IPS-18a (cell line): ENCODE measurements around the gene RTCB.

Experiments used
- H3K27ac ChIP-seq: one replicate; pipeline ENCODE4 v1.5.1; 2013; ENCODE audit warnings: low read length
- H3K27me3 ChIP-seq: one replicate; pipeline ENCODE4 v1.6.1; 2013; ENCODE audit warnings: mild to moderate bottlenecking, low read length; ENCODE audit not compliant: control insufficient read depth, insufficient read depth
- H3K36me3 ChIP-seq: one replicate; pipeline ENCODE4 v1.6.1; 2013; ENCODE audit warnings: low read depth, low read length; ENCODE audit not compliant: control insufficient read depth
- H3K4me1 ChIP-seq: one replicate; pipeline ENCODE4 v1.6.1; 2013; ENCODE audit warnings: low read depth, low read length; ENCODE audit not compliant: control insufficient read depth
- H3K4me3 ChIP-seq: one replicate; pipeline ENCODE4 v1.5.1; 2013; ENCODE audit warnings: low read length
- H3K9ac ChIP-seq: one replicate; pipeline ENCODE4 v1.6.1; 2013; ENCODE audit warnings: mild to moderate bottlenecking, low read length, moderate library complexity
- H3K9me3 ChIP-seq: one replicate; pipeline ENCODE4 v1.6.1; 2013; ENCODE audit warnings: low read depth, low read length; ENCODE audit not compliant: control insufficient read depth

Gene RTCB

DNA sequence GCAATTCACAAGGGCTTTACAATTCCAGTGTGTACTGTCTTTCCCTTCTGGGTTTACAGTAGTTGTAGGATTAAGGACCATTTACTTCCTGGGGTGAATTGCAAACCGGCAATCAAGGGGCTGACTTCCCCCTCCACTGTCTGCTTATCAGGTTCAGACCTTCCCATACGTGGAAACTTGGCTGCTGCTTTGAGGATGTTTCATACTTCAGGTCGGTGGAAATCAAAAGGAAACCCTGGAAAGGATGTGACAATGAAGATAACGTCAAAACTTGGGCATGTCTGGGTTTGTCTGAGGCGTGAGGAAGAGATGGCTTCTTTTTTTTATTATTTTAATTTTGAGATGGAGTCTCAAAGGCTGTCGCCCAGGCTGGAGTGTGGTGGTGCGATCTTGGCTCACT lies 2.1 kb upstream of the RTCB start:
- Histone ChIP-seq H3K27me3 (no peaks in the 10 kb centered on the region), H3K36me3 (peaks cover 5% of the 10 kb centered on the region), H3K4me3 (no peak overlapping the region), H3K9ac (no peak overlapping the region), H3K27ac (no peak overlapping the region), H3K4me1 (peaks cover 3% of the 10 kb centered on the region), H3K9me3 (no peaks in the 10 kb centered on the region)

DNA sequence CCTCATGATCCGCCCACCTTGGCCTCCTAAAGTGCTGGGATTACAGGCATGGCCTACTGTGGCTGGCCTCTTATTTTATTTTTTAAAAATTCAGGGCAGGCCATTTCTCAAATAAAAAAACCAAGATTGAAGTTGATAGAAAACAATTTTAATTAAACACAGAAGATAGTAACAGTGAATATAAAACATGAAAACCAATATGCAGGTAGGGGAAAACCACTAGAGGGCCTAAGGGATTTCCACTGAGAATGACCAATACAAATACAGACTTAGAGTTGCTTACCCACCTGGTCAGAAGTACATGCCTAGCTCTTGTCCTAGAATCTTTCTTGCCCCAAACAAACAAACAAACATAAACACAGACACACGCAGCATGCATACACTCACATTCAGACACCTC lies 1.7 kb upstream of the RTCB start:
- H3K9ac ChIP-seq: no peak overlapping the region

DNA sequence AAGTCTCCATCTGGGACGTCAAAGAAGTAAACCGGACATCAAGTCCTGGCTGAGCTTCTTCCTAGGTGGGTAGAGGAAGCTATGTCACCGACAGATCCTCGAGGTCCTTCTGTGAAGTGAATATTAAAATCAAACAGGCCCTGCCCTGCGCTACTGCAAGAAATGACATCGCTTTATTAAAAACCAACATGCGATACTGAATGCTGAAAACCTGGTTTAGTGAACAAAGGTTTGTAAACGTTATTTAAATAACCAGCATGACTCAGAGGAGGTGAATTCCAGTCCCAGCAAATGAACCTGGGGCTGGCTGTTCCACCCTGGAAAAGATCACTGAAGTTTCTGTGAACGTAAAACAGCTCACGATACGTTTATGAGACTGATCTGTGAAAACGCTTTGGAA lies 645 bp downstream of the RTCB start:
- Histone ChIP-seq H3K9ac (peak overlapping the region; percentile 84), H3K27me3 (no peaks in the 10 kb centered on the region), H3K9me3 (no peaks in the 10 kb centered on the region), H3K4me3 (peak overlapping the region; percentile 94), H3K27ac (peak overlapping the region; percentile 22), H3K4me1 (peaks cover 3% of the 10 kb centered on the region), H3K36me3 (peaks cover 26% of the 10 kb centered on the region)

More for the DNA sequence above, 1.7 kb upstream of the RTCB start:
- H3K4me1 ChIP-seq: peaks cover 3% of the 10 kb centered on the region
- H3K4me3 ChIP-seq: no peak overlapping the region
- H3K27ac ChIP-seq: no peak overlapping the region
- no peaks in the 10 kb centered on the region for H3K9me3 ChIP-seq
- peaks cover 5% of the 10 kb centered on the region for H3K36me3 ChIP-seq
- H3K27me3 ChIP-seq: no peaks in the 10 kb centered on the region

DNA sequence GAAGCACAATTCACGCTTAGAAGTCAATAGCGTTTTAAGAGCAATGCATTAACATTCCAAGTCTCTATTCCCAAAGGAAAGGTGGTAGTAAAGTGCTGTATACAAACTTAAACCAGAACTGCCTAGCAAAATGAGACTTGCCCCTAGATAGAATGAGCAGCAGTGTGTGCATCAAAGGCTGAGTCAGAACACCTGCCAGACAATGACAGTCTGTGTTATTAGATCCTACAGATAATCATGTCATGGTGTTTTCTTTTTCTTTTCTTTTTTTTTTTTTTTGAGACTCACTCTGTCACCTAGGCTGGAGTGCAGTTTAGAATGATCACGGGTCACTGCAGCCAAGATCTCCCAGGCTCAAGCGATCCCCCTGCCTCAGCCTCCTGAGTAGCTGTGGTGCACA lies 1.6 kb downstream of the RTCB start:
- Histone ChIP-seq H3K4me1 (peaks cover 3% of the 10 kb centered on the region), H3K27me3 (no peaks in the 10 kb centered on the region), H3K27ac (no peak overlapping the region), H3K4me3 (peak overlapping the region; percentile 94), H3K36me3 (peaks cover 35% of the 10 kb centered on the region), H3K9ac (no peak overlapping the region), H3K9me3 (no peaks in the 10 kb centered on the region)

DNA sequence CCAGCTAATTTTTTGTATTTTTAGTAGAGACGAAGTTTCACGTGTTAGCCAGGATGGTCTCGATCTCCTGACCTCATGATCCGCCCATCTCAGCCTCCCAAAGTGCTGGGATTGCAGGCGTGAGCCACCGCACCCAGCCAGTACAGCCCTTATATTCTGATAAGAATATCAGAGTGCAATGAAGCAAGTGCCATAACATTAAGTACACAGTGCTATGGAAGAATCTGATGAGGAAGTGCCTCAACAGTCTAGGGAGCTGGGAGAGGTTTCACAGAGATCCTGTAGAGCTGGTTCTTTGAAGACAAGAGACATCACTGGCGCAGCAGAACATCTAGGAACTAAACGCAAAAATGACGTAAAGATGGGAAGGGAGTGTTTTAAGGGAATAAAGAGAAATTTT lies 2.1 kb downstream of the RTCB start:
- peaks cover 3% of the 10 kb centered on the region for H3K4me1 ChIP-seq
- H3K36me3 ChIP-seq: peaks cover 40% of the 10 kb centered on the region
- no peak overlapping the region for H3K9ac ChIP-seq
- H3K27me3 ChIP-seq: no peaks in the 10 kb centered on the region
- no peak overlapping the region for H3K27ac ChIP-seq
- no peaks in the 10 kb centered on the region for H3K9me3 ChIP-seq
- no peak overlapping the region for H3K4me3 ChIP-seq

DNA sequence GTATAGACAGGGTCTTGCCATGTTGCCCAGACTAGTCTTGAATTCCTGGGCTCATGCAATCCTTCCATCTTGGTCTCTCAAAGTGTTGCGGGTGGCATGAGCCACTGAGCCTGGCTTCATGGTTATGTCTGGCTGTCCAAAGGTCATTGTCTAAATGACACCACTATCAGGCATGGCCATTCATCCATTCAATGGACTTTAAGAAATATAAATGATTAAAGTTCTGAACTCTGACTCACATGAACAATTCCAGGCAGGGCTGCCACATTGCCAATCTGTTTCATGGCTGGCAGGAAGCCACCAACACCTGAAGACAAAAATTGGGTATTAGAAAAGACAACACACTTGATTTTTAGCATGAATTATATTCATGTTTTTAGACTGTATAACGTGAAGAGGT lies 4.1 kb downstream of the RTCB start:
- no peak overlapping the region for H3K27ac ChIP-seq
- H3K9me3 ChIP-seq: no peaks in the 10 kb centered on the region
- no peaks in the 10 kb centered on the region for H3K27me3 ChIP-seq
- no peak overlapping the region for H3K9ac ChIP-seq
- no peak overlapping the region for H3K4me3 ChIP-seq
- peaks cover 51% of the 10 kb centered on the region for H3K36me3 ChIP-seq
- peaks cover 3% of the 10 kb centered on the region for H3K4me1 ChIP-seq

DNA sequence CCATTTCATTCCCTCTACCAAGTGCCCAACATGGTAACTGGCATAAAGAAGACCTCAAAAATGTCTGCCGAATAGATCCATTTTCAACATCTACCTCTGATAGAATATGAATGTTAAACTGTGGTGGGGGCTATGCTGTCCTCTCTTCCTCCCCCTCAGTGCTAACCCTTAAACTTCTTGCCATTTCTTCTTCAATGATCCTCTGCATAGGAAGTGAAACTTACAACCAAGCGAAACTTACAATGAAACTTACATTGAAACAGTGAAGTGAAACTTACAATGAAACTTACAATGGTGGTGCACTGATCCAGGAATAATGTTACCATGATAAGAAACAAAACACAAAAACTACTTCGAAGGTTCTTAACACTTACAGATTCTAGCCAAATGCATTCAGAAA lies 4.7 kb downstream of the RTCB start:
- no peak overlapping the region for H3K4me3 ChIP-seq
- peaks cover 2% of the 10 kb centered on the region for H3K4me1 ChIP-seq
- no peaks in the 10 kb centered on the region for H3K27me3 ChIP-seq
- H3K9me3 ChIP-seq: no peaks in the 10 kb centered on the region
- H3K27ac ChIP-seq: no peak overlapping the region
- no peak overlapping the region for H3K9ac ChIP-seq
- peaks cover 51% of the 10 kb centered on the region for H3K36me3 ChIP-seq

DNA sequence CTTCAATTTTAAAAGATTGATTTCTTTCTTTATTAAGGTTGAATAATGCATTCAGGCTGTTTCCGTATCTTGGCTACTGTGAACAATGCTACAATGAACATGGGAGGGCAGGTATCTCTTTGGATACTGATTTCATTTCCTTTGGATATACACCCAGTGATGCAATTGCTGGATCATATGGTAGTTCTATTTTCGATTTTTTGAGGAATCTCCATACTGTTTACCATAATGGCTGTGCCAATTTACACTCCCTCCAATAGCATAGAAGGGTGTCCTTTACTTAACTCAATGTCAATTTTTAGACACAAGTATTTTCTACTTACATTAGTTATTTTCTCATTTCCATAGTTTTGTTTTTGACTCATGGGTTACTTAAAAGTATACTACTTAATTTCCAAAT lies 8.0 kb downstream of the RTCB start:
- H3K36me3 ChIP-seq: peaks cover 78% of the 10 kb centered on the region
- no peak overlapping the region for H3K9ac ChIP-seq
- no peak overlapping the region for H3K4me3 ChIP-seq
- H3K4me1 ChIP-seq: no peaks in the 10 kb centered on the region
- H3K27me3 ChIP-seq: no peaks in the 10 kb centered on the region
- H3K9me3 ChIP-seq: no peaks in the 10 kb centered on the region
- no peak overlapping the region for H3K27ac ChIP-seq

DNA sequence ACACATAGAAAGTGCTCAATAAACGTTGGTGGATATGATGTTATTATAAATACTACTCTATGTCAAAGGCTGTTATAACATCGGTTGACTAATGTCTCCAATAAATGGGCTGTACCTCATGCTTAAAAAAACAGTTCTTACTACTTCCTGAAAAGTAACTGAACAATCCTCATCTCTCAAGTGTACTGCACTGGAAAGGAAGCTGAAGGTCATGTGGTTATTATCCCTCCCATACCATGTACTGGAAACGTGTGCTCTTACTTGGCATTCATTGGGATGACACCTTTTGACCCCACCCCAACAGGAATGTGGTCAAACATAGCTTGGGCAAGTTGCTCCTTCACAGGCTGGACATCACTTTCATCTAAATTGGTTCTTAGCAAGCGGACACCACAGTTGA lies 10.6 kb downstream of the RTCB start:
- H3K27me3 ChIP-seq: no peaks in the 10 kb centered on the region
- H3K27ac ChIP-seq: no peak overlapping the region
- H3K4me3 ChIP-seq: no peak overlapping the region
- no peak overlapping the region for H3K9ac ChIP-seq
- peaks cover 81% of the 10 kb centered on the region for H3K36me3 ChIP-seq
- no peaks in the 10 kb centered on the region for H3K4me1 ChIP-seq
- no peaks in the 10 kb centered on the region for H3K9me3 ChIP-seq

DNA sequence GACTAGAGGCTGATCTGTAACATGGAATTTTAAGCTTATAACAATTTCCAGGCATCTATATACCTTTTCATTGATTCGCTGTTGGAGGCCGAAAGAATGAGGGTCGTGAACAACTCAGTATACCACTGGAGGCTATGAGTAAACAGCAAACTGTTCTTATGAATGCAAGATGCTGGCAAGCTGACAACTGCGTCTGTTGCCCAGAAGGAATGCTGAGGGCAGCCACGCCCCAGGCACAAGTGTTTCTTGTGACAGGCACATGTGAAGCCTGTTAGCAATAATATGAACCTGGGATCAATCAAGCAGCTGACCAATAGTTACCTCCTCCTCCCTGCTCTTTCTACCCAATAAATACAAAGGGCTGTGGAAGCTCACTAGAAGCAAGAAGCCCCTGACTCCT lies 15.3 kb downstream of the RTCB start:
- Histone ChIP-seq H3K36me3 (peaks cover 96% of the 10 kb centered on the region), H3K4me3 (no peak overlapping the region), H3K27me3 (no peaks in the 10 kb centered on the region)

DNA sequence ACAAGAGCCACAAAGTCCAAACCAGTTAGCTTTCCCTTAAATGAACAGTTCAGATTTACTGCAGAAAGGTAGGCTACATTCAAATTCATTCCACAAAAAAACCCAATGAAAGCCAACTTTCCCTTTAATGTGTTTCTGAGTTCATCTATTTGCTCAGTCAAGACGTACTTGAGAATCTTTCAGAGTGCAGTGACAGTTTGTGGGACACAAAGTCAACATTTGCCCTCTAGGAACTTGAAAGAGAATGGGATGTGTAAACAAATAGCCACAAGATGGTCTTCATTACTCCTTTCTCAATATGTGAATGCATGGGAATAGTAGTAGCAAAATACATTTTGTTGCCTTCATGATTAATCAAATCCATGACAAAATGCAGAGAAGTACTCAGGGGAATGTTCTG lies 15.8 kb downstream of the RTCB start:
- no peak overlapping the region for H3K9ac ChIP-seq
- no peaks in the 10 kb centered on the region for H3K27me3 ChIP-seq
- H3K36me3 ChIP-seq: peaks cover 91% of the 10 kb centered on the region
- no peak overlapping the region for H3K4me3 ChIP-seq
- H3K9me3 ChIP-seq: no peaks in the 10 kb centered on the region
- no peaks in the 10 kb centered on the region for H3K4me1 ChIP-seq
- no peak overlapping the region for H3K27ac ChIP-seq

More for the DNA sequence above, 15.3 kb downstream of the RTCB start:
- Histone ChIP-seq H3K4me1 (no peaks in the 10 kb centered on the region), H3K9ac (no peak overlapping the region), H3K9me3 (no peaks in the 10 kb centered on the region), H3K27ac (no peak overlapping the region)

DNA sequence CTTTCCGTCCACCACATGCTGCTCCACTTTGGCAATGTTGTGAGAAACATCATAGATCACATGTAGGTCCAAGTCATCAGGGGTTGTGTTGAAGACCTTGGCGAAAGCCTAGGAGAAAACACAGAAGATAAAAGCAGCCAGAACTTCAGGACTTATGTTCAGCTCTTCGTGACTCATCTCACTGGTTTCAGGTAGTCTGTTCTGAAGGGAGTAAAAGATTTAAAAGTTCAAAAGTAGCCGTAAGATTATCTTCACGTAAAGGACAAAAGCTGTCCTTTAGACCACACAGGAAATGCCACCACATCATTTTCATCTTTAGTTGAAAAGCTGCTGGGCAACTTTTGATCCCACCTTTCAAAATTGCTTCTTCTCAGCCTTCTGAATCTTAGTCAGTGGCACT lies 16.9 kb downstream of the RTCB start:
- peaks cover 85% of the 10 kb centered on the region for H3K36me3 ChIP-seq
- H3K9ac ChIP-seq: no peak overlapping the region
- no peaks in the 10 kb centered on the region for H3K9me3 ChIP-seq

More for the DNA sequence above, 16.9 kb downstream of the RTCB start:
- H3K27ac ChIP-seq: no peak overlapping the region
- H3K27me3 ChIP-seq: no peaks in the 10 kb centered on the region
- no peaks in the 10 kb centered on the region for H3K4me1 ChIP-seq
- H3K4me3 ChIP-seq: no peak overlapping the region
